Vagina (tissue), 2 donors: Measurements from ENCODE around the gene CNTNAP4.

Experiments used
- CTCF ChIP-seq, 3 experiments: fragments of 450-650 bp in 2 of 3; fragments of 200-600 bp in 1 of 3; sonication (generic) in 1 of 3; IDR thresholded peaks; one replicate each; pipeline ENCODE4 v1.5.1; 2017 to 2019; ENCODE audit warnings: antibody characterized with exemption in 3 of 3, mild to moderate bottlenecking in 2 of 3, moderate library complexity in 2 of 3
- POLR2A ChIP-seq, 2 donors: fragments of 450-650 bp; IDR thresholded peaks; one replicate each; pipeline ENCODE4 v1.6.1; 2017; ENCODE audit warnings: antibody characterized with exemption in 2 of 2, mild to moderate bottlenecking in 2 of 2, moderate library complexity in 2 of 2

DNA sequence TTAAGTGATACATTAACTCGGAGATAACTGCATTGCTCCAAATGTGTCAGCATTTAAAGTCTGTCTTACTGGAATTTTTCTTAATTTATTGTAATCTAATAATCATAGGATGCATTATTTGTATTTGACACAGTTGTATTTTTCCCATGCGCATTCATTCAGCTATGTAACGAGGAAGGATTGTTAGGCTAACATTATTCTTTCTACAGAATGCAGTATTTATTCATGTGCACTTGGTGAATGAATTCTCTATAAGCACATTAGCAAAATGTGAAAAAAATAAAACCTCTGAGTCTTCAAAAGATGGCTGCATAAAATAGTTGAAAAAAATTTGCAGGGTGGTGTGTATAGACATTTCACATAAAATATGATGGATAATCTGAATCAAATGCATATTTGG lies 168.6 kb downstream of the CNTNAP4 start:
- TF ChIP-seq CTCF (IDR thresholded peaks at IDR 0.05): no peak
- TF ChIP-seq POLR2A (IDR thresholded peaks at IDR 0.05): no peak
